Measurements from ENCODE around the gene CEBPG.

The CEBPG gene

DNA sequence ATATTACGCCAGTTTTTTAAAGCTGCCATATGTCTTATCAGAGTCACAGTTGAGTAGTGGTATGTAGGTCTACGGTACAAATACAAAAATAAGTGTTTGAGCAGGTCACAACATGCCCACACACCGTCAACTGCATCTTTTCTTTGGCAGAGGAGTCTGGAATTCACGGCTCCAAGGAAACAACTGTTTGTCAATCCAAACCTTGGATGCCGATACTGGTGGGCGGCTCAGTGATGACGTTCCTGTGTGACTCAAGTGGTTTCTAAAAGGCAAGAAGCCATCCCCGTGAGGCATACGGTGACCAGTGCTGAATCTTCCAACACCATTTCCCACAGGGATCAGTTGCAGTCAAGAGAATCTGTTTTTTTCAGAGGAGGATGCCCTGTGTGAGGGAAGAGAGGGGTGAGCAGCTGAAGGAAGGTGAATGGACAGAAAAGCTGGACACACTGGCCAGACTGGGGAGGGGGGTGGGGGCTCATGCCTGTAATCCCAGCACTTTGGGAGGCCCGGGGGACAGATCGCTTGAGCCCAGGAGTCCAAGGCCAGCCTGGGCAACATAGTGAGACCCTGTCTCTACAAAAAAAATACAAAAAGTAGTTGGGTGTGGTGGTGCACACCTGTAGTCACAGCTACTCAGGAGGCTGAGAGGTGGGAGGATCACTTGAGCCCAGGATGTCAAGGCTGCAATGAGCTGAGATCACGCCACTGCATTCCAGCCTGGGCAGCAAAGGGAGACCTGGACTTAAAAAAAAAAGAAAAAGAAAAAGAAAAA is 22.8 kb upstream of the CEBPG start:
- no peak for DNase-seq

DNA sequence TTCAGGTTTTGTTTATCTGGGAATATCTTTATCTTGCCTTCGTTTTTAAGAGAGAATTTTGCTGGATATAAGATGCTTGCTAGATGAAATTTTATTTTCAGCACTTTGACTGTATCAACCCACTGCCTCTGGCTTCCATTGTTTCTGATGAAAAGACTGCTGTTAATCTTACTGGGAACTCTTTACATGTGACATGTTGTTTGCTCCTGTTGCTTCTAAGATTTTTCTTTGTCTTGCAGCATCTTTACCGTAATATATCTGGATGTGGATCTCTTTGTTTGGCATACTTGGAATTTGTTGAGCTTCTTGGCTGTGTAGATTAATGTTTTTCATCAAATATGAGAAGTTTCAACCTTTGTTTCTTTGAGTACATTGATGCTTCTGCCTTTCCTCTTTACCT is 18.0 kb upstream of the CEBPG start:
- DNase-seq: no peak

DNA sequence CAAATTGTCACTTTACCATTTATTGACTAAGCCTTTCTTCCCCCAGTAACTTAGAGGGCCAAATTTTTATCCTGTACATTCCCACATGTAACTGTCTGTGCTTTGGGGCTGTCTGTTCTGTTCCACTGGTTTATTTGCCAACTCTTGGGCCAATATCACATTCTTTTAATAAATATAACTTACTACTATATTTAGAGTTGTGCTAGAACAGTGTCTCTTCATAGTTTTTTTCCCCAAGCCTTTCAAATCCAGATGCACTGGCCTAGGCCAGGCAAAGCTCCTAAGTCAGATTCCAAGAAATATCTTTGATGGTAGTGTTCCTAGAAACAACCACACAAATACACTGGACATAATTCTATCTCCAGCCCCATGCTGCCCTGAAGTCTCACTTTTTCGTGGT is 16.0 kb upstream of the CEBPG start:
- DNase-seq: no peak

DNA sequence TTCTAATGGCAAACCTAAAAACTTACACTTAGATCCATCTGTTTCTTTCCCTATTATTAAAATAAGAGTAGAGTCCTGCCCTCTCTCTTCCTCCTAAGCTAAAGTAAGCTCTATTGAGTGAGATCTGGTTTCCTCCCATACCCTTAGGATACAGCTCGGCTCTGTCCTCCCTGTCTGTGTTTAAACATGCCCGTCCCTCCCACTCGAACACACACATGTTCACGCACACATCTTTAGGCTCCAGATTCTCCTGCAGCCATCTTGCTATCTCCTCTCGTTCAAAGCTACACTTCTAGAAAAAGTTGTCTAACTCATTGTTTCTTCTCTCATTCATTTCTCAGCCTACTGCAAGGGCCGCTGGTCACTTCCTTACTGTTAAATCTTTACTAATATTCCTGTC is 15.1 kb upstream of the CEBPG start:
- no peak for DNase-seq

DNA sequence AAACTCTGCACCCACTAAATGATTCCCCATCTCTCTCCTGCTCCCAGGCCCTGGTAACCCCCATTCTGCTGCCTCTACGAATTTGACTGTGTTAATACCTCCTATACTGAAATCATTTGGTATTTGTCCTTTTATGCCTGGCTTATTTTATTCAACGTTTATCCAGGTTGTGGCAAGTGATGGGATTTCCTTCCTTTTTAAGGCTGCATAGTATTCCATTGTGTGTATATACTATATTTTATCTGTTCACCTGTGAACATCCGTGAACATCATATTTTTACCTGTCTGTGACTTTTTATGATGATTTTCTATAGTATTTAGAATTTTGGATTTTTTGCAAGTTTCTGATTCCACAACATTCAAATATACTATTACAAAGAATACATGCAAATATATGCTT is 13.9 kb upstream of the CEBPG start:
- no peak for DNase-seq

DNA sequence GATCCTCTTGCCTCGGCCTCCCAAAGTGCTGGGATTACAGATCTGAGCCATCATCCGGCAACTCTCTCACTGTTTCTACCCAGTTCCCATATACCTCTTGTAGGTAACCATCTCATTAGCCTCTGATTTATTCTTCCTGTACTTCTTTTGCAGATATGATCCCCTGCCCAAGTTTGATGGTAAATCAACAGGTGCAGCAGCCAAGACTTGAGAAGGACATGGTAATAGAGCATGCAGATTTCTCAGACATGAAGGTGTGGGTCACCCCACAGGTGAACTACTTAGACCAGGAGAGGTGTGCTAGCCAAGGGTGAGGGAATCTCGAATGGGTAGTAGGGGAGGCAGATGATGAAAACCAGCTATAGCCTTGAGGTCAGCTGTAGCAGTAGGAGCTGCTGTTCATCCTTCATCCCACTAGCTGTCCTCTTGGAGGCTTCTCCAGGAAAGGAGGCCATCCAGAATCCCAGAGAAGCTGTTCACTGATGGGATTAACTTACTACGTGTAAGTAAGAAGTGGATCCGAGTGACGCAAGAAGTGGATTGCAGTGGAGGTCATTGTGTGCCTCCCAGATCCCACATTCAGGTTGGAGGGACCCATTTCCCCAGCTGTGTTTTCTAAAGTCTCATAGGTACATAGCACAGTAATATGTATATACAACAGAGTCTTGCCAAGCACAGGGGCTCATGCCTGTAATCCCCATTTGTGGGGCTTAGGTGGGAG is 10.8 kb upstream of the CEBPG start:
- DNase-seq: no peak

DNA sequence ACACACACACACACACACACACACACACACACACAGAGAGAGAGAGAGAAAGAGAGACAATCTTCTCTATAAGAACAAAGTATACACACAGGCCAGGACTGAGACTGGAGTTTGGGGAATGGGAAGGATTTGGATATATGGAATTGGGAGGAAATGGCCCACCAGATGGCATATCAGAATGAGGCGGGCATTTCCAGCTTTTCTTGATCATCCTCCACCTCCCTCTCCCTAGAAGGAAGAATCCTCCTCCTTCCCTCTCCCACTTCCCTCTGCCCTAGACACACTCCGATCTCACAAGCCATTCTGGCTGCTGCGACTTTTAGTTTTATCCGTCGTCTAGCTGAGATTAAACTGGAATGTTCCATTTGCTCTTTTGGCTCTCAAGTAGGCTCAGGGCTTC is 10.0 kb upstream of the CEBPG start:
- no peak for DNase-seq

DNA sequence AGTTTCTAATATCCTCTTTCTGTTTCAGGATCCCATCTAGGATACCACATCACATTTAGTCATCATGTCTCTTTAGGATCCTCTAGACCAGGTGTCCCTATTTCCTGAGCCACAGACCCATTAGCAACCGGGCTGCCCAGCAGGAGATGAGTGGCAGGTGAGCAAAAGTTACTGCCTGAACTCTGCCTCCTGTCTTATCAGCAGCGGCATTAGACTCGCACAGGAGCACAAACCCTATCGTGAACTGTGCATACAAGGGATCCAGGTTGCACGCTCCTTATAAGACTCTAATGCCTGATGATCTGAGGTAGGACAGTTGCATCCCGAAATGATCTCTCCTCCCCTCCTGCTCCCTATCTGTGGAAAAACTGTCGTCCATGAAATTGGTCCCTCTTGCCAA is 7.8 kb upstream of the CEBPG start:
- no peak for DNase-seq

DNA sequence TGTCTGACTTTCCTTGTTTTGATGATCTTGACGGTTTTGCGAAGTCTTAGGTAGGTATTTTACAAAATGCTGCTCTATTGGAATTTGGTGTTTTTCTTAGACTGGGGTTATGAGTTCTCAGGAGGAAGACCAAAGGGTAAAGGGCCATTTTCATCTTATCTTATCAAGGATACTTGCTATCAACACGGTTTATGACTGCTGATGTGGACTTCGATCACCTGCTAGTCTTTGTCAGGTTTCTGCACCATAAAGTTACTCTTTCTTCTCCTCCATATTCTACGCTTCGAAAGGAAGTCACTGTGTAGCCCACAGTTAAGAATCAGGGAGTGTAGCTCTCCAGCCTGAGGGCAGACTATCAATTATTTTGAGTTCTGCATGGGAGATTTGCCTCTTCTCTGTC is 7.4 kb upstream of the CEBPG start:
- DNase-seq: no peak

DNA sequence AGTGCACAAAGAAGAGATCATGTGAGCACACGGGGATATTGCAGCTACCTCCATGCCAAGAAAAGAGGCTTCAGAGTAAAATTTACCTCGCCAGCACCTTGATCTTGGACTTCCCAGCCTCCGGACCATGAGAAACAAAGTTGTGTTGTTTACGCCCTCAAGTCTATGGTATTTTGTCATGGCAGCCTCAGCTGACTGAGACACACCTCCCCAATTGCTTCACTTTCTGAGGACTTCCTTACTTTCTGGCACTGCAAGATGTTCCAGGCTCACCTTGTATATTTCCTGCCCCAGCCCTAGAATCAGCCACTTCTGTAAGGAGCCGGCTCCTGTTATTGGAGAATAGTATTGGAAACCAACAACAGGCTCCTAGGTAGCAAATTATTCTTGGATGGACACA is 6.6 kb upstream of the CEBPG start:
- no peak for DNase-seq

DNA sequence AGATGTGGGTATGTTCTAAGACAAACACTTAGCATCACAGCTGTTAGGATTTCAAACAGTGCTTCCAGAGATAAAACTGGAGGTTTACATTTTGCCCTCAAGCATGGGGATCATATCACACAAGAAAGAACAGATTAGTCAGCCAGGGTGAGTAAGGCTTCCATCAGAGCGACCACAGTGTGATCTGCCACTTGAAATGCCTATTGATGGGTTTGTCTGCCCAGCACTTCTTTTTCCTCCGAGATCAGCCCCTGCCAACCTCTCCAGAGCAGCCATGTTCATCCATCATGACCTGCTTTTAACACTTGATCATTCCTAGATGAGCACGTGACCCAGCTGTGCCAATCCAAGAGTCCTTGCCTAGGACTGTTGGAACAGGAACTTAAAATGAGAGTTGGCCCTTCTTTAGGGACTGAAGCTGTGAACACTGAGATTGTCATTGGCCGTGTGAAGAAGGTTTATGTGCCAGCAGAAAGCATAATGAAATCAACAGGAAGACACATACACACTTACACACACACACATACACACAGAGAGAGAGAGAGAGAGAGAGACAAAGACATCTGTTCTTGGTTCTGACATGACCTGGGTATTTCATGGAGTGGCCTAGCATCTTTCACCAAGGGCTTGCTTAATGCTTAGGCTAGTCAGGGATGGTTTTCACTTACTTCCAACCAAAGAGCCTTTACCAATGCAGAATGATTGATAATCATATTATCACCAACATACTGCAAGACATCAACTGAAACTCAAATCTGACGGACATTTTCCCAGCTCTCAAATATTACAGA is 5.2 kb upstream of the CEBPG start:
- DNase-seq: no peak

DNA sequence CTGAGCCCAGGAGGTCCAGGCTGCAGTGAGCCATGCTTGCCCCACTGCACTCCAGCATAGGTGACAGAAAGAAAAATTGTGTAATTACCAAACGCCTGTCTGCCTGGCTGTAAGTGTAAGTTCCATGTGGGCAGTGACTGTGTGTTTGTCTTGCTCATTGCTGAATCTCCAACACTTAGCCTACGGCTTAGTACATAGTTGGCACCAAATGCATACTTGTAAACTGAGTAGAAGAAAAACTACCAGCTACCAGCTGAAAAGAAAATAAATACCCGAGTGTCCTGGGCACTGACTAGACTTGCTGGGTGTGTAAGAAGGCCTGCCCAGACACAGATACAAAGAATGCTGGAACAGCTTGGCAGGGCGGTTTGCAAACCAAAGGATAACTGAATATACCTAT is 2.7 kb upstream of the CEBPG start:
- DNase-seq: no peak

DNA sequence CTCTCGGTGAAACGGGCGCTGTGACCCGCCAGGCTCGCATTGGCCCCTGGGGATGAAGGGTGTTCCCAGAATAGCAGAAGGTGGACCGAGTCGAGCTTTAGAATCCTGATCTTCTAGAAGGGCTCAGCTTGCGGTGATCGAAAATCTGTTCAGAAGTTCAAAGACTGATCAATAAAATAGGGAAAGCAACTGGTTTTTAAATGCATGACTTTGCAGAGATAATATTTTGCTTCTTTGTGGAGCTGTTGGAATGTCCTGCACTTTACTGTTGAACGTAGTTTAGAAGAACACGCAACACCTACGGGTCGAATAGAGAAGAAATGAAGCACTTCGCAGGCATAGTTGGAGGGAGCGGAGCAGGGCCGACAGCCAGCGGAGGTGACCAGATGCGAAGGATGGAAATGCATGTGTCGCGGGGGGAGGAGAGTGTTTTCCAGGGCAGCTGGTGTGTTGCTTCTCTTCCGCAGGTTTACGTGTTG is 766 bp downstream of the CEBPG start:
- DNase-seq: no peak

DNA sequence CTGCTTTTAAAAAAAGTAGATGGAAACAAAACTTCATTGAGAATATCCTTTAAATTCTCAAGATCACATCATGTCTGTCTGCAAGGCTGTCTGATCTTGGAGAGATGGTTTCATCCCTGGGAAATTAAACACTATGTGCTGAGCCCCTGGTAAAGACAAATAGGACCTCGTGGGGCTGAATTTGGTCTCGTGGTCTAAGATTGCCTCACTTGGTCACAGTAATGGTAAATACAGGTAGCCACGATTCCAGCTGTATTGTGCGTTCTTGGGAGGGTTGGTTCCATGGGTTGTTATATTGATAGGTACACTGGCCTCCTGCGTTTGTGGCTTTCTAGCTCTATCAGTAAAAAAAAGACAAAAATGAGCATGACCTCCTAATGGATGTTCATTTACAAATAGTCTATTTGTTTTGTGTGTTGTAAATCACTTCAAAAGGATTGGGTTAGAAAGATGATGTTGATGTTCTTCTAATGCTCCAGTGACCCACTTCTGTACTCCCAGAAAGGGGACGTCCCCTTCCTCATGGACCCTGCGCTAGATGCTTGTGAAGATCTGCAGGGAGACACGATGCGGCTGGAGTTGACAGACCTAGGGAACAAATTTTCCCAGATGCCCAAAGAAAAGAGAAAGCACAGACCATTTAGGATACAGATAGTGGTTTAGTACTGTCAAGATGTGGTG is 1.8 kb downstream of the CEBPG start:
- no peak for DNase-seq

DNA sequence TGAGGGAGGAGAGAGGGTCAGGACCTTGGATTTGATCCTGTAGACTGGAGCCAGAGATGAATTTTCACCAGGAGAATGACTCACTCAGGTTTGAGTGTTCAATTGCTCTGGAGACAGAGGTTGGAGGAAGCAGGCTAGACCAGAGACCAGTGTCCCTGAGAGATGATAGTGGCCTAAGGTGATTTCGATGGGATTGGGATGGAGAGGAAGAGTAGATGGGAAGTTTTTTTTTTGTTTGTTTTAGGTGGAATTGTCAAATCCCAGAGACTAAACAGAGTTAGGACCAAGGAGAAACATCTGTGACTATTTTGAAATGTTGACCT is 2.3 kb downstream of the CEBPG start:
- no peak for DNase-seq

DNA sequence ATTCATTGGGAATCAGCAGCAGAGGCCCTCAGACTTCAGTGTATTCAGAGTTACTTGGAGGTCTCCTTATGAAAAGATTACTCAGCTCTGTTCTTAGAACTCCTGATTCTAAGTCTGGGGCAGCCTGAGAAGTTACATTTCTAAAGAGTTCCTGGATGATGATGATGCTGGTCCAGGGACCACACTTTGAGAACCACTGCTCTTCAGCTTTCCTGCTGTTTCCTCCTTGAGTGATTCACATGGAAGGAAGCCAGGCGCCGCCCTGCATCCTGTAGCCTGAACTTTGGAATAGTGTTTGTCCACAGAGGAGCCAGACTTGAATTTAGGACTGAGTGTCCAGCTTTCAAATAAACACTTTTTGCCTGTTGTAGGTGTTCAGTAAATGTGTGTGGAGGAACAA is 2.9 kb downstream of the CEBPG start:
- DNase-seq: no peak

DNA sequence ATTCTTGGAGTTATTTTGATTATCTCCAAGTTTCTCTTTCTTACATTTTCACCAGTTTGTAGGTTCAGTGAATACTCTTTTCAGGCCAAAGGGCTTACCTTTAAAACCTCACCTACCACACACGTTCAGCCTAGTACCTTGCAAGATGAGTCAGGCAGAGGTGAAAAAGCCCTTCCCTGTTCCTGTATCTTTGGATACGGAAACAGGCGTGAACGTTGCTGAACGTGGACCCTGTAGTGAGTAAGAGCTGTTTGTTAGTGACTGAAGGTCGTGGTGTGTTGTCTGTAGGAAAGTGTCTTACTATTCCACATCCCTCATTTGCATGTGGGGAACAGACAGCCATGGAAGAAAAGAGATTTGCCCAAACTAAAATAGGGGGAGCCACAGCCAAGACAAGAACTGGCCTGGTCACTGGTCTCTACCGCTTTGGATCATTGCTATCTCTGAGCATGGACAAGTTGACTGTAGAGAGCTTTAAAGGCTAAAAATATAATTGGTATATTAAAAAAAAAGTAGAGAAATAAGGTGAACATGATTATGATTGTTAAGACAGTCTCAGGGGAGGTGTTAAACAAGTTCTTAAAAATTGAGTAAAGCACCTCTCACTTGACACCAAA is 3.5 kb downstream of the CEBPG start:
- no peak for DNase-seq

DNA sequence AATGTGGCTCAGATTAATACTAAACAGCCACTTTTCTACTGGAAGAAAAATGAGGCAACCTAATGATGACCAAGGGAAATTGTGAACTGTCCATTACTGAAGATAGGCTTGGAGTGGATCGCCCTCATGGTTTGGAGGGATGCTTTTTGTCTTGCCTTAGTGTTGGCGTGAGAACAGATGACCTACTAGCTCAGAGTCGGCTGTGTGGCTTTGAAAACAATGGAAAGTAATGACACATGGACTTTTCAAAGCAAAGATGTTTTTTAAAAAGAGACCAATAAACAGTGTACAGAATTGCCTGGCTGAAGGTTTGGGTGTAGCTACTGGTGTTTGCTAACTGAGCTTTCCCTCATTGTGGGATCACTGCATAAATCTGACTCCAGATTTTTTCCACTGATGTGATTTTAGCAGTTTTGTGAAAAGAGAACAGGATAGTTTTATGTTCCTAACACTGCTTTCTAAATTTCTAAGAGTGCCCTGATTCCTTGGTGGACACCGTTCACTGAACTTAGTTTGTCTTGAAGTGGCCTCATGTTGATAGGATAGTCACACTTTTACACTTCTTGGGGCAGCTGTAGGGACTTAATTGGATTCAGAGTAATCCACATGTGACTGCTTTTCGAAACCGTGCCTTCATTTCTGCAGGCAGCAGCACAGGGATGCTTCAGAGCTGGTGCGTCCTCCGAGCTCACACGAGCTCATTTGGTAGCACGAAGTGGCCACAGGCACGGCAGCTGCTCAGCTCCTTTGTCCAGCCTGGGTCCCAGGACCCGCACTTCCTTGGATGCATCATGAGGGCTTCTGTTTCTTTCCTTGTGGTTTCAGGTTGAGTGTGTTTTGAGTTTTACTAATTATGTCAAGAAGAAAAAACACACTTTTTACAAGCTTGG is 4.3 kb downstream of the CEBPG start:
- DNase-seq: no peak

DNA sequence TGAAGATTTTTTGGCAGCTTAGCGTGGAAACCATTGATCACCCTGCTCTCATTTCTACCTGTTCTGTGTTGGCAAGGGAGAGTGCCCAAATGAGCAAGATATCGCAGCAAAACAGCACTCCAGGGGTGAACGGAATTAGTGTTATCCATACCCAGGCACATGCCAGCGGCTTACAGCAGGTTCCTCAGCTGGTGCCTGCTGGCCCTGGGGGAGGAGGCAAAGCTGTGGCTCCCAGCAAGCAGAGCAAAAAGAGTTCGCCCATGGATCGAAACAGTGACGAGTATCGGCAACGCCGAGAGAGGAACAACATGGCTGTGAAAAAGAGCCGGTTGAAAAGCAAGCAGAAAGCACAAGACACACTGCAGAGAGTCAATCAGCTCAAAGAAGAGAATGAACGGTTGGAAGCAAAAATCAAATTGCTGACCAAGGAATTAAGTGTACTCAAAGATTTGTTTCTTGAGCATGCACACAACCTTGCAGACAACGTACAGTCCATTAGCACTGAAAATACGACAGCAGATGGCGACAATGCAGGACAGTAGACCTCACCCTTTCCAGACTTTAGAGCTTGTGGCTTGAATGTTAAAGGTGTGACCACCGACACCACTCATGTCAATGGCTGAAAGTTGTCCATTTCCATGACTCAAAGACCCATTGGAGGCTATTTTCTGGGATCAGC is 5.8 kb downstream of the CEBPG start:
- no peak for DNase-seq

DNA sequence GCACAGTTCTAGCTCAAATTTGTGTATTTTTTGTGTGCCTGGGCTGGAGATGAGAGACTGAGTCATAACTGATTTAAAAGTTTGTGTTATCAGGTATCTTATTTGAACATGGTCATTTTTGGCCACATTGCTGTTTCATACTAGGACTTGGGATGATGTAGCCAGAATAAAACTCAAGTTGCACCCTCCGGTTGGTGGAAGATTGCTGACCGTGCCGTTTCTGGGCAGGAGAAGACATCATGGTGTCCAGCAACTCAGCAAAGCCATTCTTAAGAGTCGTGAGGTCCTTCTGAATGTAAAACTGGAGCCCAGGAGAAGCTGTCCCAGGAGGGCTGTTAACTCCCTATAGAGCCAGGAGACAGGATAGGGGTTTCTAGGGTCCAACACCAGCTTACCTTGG is 7.6 kb downstream of the CEBPG start:
- no peak for DNase-seq

DNA sequence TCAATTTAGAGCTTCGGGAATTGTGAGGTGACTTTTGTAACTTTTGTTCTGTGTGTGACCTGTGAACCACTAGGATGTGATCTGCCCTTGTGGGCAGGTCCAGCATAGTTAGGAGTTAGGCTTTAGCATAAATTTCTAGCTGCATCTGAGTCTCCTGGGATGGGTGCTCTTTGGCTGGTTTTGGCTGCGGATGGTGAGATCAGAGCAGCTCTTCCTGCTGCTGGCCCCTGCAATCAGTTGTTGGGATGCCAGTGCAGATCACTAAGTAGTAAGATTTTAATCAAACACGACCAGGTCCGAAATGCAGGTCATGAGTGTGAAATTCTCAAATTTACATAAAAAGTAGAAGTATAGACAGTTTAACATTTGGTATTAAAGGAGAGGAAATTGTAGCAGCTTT is 8.5 kb downstream of the CEBPG start:
- DNase-seq: no peak

Data from activated effector memory CD4-positive, alpha-beta T cell treated with anti-CD3 and anti-CD28 coated beads, Interleukin-2, amount 50 U/mL, for 16 hours (primary cell).